ENCODE data around the gene GSE1.

Gene GSE1

DNA sequence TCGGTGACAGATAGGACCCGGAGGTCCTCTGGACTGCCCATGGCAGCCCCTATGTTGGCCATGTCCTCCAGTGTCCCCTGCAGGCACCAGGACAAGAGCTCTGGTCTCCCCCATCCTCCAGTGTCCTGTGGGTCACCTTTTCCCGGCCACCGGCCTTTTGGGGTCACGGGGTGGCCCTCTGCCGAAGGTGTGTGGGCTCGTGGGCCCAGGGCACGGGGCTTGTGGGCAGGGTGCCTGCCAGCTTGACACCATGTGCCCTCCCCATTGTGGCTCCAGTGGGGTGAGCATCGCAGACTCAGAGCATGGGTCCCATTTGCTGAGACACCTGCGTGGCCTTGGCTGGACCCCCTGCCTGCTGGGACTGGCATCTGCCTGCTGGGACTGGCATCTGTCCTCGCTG lies 18.1 kb downstream of the GSE1 start:
- no peak for FAIRE-seq
- no peak for DNase-seq (ENCODE audit: insufficient read length, low spot score)

DNA sequence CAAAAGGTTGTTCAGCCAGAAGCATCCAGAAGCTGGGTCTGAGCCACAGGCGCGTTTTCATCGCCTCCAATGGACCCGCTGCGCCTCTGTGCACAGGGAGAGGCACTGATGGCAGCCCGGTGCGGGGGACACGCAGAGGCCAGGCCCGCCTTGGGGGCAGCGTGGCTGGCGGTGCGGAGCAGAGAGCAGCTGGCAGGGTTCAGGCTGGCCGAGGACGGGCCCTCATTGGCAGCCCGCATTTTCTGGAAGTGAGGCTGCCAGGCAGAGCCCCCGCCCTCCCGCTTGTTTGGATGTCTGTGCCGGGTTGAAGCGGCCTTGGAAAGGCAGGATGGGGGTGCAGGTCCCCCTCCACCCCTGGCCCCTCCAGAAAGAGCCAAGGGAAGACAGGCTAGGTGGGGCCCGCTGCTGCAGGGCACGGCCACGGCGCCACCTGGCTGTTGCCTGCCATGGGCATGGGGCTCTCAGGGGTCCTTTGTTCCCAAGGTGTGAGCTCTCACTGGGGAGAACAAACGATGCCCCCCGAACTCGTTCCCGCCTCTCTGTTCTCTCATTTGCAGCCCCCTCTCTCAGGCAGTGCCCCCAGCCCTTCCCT lies 18.8 kb downstream of the GSE1 start:
- no peak for DNase-seq (ENCODE audit: insufficient read length, low spot score)
- no peak for FAIRE-seq

GRCh38 chr16:85632709-85633437 lies 19.8 kb downstream of the GSE1 start:
- DNase-seq (ENCODE audit: insufficient read length, low spot score) (no peak), FAIRE-seq (no peak)

GRCh38 chr16:85633438-85633743 lies 20.3 kb downstream of the GSE1 start:
- FAIRE-seq, result no peak
- no peak for DNase-seq (ENCODE audit: insufficient read length, low spot score)

- no peak for FAIRE-seq
These were observed 20.8 kb downstream of the GSE1 start for GRCh38 chr16:85633888-85634287.

GRCh38 chr16:85634747-85635544 lies 21.8 kb downstream of the GSE1 start:
- FAIRE-seq (no peak), DNase-seq (ENCODE audit: insufficient read length, low spot score) (no peak)

More at GRCh38 chr16:85633888-85634287, 20.8 kb downstream of the GSE1 start:
- DNase-seq (ENCODE audit: insufficient read length, low spot score), result no peak

- DNase-seq (ENCODE audit: insufficient read length, low spot score), result no peak
- FAIRE-seq, result no peak
These were observed 22.5 kb downstream of the GSE1 start for GRCh38 chr16:85635545-85636140.

GRCh38 chr16:85636234-85636812 lies 23.2 kb downstream of the GSE1 start:
- FAIRE-seq (no peak), DNase-seq (ENCODE audit: insufficient read length, low spot score) (no peak)

DNA sequence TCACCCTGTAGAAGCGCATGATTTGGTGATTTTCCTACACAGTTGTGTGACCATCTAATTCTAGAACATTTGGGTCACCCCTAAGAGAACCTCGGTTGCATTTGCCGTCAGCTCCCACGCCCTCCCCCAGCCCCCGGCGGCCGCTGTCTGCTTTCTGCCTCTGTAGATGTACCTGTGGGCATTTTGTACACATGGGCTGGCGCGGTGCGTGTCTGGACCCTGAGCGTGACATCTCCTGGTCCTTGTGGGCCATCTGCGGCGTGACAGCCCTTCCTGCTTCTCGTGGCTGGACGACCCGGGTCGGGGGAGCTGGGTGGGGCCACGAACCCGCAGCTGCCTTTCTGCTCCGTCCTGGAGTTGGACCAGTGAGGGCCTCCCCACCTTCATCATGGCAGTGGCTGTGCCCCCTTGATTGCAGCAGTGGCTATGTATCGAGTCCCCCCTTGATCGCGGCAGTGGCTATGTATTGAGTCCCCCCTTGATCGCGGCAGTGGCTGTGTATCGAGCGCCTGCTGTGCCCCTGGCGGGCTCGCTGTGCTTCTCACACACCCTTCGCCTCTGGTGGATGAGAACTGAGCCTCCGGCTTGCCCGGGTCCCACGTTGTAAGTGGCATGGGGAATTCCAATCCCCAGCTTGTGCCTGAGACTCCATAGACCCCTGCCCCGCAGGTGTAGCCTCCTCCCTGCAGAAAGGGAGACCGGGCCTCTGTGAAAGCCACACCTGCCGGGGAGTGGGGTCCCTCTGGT lies 24.1 kb downstream of the GSE1 start:
- FAIRE-seq, result no peak

DNA sequence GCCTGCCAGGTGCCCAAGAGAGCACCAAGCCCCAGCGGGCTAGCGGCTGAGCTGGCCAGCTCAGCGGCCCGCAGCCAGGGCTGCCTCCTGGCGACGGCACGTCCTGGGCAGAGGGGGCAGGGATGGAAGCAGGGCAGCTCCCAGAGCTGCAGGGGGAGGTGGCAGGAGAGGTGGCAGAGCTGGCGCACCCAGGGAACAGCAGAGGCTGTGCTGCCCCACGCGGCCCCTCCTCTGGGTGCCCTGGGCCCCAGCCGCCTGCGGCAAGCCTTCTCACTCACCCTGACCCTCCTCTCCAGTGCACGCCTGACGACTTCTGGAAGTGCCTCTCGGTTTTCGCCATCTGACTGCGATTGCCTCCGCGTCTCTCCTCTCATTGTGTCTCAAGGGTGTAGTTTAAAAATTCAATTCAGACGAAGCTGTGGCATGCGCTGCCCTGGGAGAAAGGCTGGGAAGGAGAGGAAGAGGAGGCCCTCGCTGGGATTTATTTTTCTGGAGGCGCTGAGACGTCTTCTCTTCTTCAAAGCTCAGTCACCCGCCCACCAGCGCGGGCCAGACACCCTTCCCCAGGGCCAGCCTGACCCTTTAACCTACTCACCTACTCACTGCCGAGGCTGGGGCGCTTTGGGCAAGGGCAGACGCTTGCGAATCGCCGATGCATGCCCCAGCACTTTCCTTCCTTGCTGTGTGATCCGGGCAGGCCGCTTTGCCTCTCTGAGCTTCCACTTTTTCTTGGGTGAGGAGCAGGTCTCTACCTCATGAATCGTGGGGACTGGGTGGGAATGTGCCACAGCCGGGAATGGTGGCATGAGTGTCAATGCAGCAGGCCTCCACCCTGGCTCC lies 24.9 kb downstream of the GSE1 start:
- DNase-seq (ENCODE audit: insufficient read length, low spot score), result no peak
- no peak for FAIRE-seq

More for the DNA sequence above, 24.1 kb downstream of the GSE1 start:
- no peak for DNase-seq (ENCODE audit: insufficient read length, low spot score)

- DNase-seq (ENCODE audit: insufficient read length, low spot score) (no peak), FAIRE-seq (no peak)
These were observed 25.7 kb downstream of the GSE1 start for GRCh38 chr16:85638695-85639409.

GRCh38 chr16:85639529-85640253 lies 26.6 kb downstream of the GSE1 start:
- FAIRE-seq (no peak), DNase-seq (ENCODE audit: insufficient read length, low spot score) (no peak)

DNA sequence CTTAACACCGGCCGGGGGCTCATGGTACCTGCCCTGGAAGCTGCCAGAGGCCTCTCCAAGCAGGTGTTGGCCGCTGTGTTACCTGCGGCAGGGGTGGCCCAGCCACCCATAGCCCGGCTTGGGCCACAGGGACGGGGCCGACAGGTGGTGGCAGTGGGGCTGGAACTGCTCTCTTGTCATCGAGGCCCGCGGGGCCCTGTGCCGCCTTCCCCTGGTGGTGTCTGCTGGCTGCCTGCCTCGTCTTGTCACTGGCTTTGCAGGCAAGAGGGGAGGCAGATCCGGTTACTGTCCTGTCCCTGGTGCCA lies 27.1 kb downstream of the GSE1 start:
- DNase-seq (ENCODE audit: insufficient read length, low spot score) (no peak), FAIRE-seq (no peak)

GRCh38 chr16:85640585-85640984 lies 27.5 kb downstream of the GSE1 start:
- FAIRE-seq, result no peak
- no peak for DNase-seq (ENCODE audit: insufficient read length, low spot score)

DNA sequence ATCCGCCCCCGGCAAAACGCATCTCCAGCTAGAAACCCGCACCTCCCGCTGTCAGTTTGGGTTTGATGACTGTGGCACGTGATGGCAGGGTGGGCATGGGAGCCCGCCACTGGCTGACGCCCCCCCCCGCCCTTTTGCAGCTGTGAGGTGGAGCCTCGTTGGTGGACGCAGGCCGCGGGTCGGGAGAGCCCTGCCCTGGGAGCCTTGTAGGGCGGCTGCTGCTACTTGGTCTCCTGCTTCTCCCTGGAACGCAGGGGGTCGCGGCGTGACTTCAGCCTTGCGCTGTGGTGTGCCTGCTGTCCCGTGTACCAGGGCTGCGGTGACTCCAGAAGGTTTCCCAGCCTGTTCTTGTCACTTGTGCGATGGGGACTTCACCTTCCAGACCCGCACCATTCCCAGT lies 28.2 kb downstream of the GSE1 start:
- FAIRE-seq (no peak), DNase-seq (ENCODE audit: insufficient read length, low spot score) (no peak)

DNA sequence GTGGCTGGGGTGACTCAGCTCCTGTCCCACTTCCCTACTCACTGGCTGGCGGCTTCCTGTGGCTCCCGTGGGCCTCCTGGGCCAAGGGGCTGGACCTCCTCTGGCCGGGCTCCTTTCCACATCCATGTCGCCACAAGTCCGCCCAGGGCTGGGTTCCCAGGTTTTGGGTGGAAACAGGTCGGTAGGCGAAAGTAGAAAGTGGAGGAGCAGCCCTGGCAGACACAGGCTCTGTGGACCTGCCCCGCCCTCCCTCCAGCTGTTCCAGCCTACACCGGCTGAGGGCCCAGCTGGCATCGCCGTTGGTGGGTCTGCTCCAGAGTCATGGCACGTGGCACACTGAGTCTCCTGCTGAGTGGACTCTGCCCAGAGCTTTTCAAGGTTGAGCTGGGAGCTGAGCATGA lies 28.7 kb downstream of the GSE1 start:
- FAIRE-seq (no peak), DNase-seq (ENCODE audit: insufficient read length, low spot score) (no peak)

GRCh38 chr16:85642762-85643358 lies 29.7 kb downstream of the GSE1 start:
- no peak for FAIRE-seq
- DNase-seq (ENCODE audit: insufficient read length, low spot score), result no peak

- FAIRE-seq, result no peak
- no peak for DNase-seq (ENCODE audit: insufficient read length, low spot score)
These were observed 30.5 kb downstream of the GSE1 start for GRCh38 chr16:85643631-85644030.
